Bone marrow (tissue), 2 donors: ENCODE measurements around the gene ZEB2.

ENCODE experiments used
- DNase-seq, 2 donors: peaks; one replicate each; lab custom pipeline; 2025; lab: John Stamatoyannopoulos, UW

Gene ZEB2

GRCh38 chr2:144496092-144496976 lies 23.6 kb downstream of the ZEB2 start:
- DNase-seq: no peak

DNA sequence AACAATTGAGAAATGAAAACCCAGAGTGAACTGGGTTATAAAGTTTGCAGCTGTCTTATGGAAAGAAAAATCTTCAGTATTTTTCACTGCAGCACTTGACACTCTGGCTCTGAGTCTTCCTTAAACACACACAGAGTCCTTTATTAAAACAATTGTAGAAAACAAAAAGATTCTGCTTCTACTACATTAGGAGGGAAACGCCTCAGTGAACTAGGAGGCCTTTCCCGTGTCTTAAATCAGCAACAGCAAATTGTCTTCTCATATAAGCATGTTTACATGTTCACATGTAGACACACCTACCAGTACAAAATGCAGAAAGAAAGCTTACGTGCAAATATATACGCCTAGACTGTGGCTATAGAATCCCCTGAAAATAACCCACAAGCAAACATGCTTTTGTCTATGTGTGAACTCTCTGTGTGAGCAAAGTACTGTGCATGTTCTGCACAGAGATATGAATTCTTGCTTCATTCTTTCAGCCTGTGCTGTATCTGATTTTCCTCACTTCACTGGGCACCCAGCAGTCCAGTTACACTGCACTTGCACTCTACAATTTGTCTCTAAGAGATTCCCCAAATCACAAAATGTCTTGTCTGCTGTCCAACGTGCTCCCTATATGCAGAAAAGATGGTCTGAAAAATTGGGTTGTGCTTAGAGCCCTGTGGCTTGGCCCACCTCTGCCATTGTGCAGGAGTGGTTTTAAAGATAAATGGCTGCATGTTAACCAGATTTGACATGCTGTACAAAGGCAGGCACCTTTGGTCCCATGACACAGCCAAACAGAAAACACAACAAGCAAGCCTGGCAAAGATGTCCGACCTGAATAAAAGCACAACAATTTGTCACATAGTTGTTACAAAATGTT lies 24.5 kb downstream of the ZEB2 start:
- DNase-seq: no peak

DNA sequence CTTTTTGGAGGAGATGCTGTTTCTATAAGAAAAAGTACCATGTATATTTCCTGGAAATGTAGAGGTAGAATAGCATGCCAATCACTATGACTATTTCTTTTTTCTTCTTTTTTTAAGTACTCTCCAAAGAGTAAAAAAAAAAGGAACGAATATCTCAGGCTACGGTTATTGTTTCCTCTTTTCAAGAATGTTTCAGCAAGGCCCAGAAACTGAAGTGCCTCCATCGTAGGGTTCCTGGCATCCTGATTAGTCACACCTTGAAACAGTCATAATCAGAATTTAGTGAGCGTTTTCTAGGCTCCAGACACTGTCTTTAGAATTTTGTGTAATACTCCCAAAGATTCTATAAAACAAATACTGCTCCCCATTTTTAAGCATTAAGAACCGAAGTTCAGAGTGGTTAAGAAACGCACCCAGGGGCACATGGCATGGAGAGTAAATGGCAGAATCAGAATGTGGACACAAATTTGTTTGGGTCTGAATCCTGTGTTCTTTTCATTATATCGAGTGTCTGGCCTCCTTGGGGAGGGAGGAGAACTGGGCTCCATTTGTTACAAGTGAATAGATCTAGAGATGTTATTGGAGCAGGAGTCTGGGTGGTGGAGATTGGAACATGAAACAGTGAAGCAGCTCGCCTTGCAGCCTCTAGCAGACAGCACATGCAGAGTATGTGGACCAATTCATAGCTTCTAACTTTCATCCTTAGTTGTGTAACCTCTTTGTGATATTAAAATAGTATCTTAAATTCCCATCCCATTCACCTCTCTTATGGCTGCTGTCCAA lies 26.7 kb downstream of the ZEB2 start:
- peak in 1 of 2 donors; percentile 81 for DNase-seq

- DNase-seq: no peak
Measured at GRCh38 chr2:144490857-144491256, 29.1 kb downstream of the ZEB2 start.

DNA sequence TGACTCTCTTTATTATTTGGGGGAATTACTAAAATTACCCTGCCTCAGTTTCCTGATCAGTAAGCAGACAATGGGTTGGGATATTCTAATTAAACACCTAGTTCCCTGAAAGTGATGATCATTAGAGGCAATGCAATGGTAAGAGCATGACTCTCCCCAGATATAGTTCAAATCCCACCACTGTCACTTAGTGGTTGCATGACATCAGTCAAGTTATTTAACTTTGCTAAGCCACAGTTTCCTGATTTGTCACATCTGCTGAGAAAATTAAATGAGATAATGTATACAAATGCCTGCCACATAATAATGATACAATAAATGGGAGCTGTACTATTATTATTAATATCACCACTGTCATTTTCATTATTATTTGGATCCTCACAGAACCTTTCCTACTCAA lies 29.9 kb downstream of the ZEB2 start:
- peak in 1 of 2 donors; percentile 26 for DNase-seq

DNA sequence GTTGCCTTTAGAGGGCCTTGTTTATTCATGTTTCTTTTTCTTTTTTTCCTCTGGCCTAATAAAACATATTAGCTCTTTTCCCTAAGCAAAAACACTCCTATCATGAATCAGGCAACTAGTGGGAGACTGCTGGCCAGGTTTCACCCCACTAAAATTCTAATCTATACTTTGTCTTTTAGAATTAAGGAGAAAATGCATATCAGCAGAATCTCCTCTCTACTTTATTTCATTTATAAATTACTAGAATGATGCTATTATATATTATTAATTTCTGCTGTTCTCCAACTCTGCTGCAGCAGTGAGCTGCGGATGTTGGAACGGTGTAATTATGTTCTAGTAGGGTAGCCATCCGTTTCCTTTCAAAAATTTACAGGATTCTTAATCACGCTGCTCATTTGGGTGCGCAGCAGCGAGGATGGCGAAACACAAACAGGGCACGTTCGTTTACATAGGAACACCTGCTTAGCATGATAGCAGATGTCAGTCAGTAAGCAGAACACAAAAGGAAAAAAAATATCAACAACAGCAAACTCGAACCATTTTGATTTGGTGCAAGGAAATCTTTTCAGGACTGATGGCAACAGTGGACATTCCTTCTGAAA lies 30.5 kb downstream of the ZEB2 start:
- no peak for DNase-seq

GRCh38 chr2:144484201-144484948 lies 35.5 kb downstream of the ZEB2 start:
- no peak for DNase-seq

DNA sequence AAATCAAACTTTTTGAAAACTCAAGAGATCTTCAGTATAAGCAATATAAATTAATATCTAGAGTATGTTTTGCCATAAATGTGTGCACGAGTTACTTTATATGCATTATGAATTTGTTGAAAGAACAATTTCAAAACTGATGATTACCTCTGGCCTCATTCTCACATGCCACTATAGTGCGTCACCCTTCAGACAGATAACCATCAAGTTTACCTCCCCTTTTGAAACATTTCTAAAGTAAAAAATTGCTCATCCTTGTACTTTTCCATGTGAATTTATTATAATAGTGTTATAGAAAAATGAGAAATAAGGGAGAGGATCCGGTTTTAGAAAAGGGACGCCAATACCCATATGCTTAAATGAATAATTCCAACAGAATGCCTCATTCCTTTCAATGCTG lies 38.3 kb downstream of the ZEB2 start:
- no peak for DNase-seq

- no peak for DNase-seq
Measured at GRCh38 chr2:144481109-144481508, 38.8 kb downstream of the ZEB2 start.

- no peak for DNase-seq
Measured at GRCh38 chr2:144480285-144480684, 39.6 kb downstream of the ZEB2 start.

DNA sequence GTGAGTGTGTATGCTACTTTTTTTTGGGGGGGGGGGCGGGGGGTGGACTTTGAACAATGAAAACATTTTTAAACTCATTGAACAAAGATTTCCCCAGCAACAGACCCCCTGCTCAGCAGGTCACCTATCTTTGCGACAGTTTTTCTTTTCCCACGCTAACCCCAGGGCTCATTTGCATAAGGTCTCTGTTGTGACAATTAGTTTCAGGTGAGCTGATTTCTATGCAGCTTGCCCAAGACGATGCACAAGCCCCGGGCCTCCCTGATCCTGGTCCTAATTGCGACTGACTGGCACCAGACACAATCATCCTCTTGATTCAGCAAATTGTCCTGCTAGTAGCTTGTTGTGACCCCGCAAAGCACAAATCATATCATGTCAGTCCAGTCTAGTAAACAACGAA lies 40.3 kb downstream of the ZEB2 start:
- no peak for DNase-seq

DNA sequence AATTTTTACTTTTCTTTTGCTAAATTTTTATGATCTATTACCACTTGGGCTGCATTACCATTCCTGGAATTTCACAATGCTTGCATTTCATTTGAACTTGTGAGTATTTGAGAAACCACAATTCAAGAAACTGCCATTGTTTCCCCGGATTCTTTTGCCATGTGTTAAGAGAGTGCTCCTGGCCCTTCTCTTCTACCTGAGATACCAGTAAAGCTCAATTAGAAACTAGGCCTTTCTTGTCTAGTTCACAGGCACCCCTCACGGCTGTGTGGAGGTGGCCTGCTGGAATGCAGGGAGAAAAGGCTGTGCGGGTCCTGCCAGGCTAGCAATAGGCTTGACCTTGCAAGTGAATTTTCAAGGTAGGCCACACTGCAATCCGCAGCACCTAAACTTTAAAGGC lies 40.8 kb downstream of the ZEB2 start:
- no peak for DNase-seq

DNA sequence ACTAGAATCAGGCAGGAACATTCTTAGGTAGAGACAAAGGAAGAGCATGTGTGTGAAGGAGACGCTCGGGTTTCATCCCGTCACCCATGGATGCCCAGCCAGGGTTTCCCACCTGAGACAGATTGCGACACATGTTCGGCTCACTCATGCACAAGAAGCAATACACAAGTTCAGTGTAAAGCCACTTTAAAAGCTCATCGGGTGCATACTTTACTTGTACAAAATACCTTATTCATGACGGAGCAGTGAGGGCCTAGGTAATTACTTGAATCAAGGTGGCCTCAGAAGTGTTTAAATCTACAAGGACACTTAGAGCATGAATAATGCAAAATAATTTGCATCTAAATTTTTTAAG lies 42.0 kb downstream of the ZEB2 start:
- no peak for DNase-seq

DNA sequence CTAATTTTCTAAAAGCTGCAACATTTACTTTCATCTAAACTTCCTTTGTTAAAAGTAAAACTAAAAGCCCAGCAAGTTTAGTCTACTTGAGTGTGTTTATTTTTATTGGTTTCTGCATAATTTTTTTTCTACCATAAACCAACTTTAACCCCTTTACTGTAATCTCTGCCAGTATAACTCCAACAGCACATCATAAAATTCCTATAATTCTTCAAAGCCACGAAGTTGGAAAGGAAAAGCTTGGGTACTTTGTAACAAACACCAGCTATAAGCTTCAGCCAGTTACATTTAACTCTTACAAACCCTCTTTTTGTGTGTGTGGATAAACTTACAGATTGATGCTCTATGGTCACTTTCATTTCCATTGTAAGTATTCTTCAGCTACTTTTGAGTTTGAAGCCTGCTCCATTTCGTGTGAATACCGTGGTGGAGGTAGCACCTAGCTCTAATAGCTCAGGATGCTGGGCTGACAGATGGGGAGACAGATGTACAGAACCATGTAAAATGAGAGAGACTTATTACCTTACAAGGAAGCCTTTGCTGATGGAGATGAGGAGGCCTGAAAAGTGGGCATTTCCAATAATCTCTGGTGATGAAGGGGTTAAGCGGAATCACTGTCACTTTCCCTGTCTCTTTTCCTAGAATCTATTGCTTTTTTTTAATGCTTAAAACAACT lies 42.5 kb downstream of the ZEB2 start:
- DNase-seq: no peak

- DNase-seq: no peak
Measured at GRCh38 chr2:144476682-144477081, 43.2 kb downstream of the ZEB2 start.

GRCh38 chr2:144475569-144476275 lies 44.2 kb downstream of the ZEB2 start:
- DNase-seq: no peak

DNA sequence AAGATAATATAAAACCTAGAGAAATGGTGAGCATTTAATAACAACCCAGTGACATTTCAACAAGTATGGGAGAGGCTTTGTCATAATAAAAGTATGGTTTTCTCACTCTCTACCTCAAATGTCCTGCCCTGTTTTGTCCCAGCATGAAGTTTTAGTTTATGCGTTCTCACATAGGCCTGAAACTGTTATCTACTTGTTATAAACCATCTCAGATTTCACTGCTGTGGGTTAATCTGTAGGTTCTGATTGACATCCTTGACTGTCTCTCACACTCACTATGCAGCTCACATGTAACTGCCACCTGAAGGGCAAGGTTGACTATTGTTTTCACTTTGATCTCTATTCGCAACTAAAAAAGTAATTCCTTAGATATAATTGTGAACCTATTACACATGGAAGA lies 44.9 kb downstream of the ZEB2 start:
- DNase-seq: no peak

DNA sequence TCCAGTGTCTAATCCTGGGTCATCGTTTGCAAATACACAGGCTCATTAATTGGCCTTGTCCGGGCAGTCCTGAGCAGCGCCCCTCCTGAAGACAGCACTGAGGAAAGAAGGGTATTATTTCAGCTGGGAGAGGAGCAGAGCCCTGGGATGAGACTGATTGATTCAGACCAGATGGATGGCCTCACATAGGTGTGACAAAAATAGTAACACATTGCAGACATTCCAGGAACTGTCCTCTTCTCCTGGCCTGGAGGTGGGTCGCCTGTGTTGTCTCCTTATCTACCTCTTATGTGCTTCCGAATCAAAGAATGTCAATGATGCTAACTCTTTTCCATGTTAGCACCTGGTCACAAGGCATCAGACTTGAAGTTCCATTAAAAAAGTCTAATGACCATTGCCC lies 45.9 kb downstream of the ZEB2 start:
- DNase-seq: no peak

DNA sequence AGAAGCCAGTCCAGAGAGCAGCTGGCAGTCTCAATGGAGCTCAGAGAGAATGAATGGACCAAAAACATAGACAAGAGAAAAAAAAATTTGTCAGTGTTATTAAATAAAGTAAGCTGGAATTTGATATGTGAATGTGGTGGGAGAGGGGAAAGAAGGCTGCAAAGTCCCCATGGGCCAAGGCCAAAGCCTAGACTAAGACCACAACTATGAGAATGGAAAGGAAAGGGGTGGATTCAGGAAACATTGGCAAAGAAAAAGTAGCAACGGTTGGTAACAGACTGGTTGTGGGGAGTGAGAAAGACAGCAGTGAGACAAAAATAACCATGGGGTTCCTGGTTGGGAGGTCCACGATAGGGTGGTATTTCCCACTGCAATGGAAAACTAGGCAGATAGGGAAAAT lies 47.0 kb downstream of the ZEB2 start:
- no peak for DNase-seq

GRCh38 chr2:144472046-144472412 lies 47.9 kb downstream of the ZEB2 start:
- no peak for DNase-seq
